Stimulated activated CD8-positive, alpha-beta memory T cell treated with anti-CD3 and anti-CD28 coated beads, Interleukin-12 subunit alpha, Interleukin-12 subunit beta, amount 100 ng/mL, for 24 hours (primary cell): ENCODE measurements around the gene FOSL2.

ENCODE experiments used
- DNase-seq: peaks from one replicate; pipeline ENCODE4 v3.0.0-alpha.2; 2020; ENCODE audit errors: extremely low read depth

FOSL2 gene

DNA sequence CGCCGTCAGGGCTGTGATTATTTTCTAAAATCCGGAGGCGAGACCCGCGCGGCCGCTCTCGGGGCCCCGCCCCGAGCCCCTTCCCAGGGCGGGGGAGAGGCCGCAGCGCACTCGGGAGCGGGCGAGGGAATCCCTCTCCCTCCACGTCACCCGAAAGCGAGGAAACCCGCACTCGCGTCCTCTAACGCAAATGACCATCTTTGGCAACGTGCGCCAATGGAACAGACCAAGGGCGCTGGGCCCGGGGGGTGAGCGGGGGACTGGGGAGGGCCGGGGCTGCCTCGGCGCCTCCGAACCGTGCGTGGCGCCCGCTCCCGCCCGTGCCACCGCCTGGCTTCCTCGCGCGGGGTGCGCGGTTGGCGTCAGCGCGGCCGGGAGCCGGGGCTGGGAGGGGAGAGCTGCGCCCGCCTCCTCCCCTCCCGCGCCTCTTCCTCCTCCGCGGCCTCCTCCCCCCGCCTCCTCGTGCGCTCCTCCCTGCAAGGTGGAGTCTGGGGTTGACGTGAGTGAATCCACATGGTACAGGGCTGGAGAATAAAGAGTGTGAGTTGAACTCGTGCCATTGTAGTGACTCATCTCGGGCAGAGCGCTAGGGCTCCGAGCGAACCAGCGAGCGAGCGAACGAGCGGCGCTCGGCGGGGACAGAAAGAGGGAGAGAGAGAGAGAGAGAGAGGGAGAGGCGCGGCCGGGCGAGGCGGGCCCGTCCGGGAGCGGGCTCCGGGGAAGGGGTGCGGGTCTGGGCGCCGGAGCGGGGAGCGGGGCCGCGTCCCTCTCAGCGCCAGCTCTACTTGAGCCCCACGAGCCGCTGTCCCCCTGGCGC lies at the start of gene FOSL2:
FOSL2 (plus strand) TSS at position 562 of the 817 bp plus-strand sequence. CDS start 863 bp downstream, outside the sequence.
- no peak for DNase-seq

GRCh38 chr2:28343184-28343942 lies 49.3 kb upstream of the FOSL2 start:
- no peak for DNase-seq

DNA sequence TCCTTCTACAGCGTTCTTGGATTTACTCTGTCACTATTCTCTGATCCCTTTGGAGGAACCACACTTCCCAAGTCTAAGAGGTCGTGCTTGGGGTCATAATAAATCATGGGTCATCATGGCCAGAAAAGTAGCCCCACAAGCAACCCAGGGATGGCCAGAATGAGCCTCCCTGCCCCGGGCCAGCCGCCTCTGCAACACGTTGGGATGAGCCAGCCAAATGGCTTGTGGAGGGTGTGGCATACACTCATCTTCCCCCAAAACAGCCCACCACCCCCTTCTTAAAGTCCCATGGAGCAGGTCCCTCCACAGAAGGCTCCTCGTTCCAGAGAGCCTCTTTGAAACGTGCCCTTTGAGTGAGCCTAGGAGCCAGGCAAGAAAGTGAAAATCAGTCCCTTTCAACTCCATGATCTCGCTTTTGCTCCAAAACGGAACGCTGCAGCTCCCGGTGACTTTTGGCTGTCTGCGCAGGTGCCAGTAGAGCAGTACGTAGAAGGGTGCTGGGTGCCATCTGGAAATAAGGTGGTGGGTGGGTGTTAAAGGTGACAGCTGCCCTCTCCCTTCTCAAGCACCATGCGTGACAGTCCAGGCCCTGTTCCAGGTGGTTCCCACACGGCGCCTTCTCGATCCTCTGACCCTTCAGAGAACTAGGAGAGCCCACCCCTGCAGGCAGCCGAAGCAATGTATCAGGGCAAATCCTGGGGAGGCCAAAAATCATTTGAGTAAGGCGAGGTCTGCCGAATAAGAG lies 48.5 kb upstream of the FOSL2 start:
- DNase-seq = no peak

DNA sequence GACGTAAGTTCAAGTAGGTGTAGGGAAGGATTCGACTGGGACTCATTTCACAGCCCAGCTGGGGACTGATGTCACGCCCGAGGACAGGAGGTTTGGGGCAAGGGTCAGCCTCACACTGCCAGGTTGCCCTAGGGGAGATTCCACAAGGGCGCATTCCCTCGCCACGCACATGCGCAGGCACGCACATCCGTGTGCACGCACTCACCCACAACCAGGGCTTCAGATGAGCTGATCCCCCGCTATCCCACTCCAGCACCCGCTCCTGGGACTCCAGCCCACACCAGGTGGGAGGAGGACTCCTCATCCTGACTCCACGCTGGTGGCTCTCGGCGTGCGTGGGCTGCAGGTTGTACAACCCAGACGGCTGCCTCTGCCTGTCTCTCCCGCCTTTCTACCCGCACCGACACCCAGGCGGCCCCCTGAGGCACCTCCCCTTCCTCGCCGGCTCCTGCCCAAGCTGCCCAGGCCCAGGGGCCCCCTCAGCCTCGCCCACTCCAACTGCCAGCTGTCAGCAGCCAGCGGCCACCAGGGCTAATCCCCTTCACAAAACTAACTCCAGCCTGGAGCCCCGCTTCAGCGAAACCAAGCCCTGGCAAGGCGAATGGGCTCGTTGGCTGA lies 47.8 kb upstream of the FOSL2 start:
- DNase-seq = no peak

- DNase-seq = no peak
These were observed 47.0 kb upstream of the FOSL2 start for GRCh38 chr2:28345619-28346018.

DNA sequence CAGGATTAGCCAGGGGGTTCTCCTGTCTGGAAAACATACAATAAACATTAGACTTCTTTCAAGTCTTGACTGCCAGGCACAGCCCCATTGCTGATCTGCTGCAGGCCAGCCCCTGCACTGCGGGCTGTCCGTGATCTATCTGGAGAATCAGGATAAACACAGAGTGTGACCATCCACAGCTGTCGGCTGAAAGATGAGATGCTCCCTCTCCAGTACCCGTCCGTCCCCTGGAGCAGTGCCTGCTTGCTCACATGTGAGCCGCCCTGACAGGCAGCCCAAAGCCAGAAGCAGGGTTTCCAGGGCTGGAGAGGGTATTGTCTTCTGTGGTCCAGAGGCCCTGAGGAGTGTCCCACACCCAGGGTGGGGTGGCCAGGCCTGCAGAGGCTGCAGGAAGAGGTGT lies 46.1 kb upstream of the FOSL2 start:
- no peak for DNase-seq

DNA sequence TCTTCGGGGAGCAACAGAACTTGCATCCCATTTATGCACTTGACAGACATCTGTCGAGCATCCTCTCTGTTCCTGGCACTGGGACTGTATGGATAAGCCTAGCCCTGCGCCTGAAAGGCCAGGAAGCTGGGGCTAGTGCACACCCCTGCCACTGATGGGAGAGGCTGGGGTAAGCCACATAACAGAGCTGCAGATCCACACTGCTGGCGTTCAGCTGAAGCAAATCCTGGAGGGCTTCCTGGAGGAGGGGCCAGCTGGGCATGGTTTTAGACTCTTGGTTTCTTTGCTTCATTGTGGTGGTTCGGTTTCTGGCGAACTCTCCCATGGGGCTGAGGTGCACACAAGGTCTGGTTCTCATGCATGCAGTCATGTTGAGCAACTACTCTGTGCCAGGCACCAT lies 45.5 kb upstream of the FOSL2 start:
- DNase-seq = no peak

DNA sequence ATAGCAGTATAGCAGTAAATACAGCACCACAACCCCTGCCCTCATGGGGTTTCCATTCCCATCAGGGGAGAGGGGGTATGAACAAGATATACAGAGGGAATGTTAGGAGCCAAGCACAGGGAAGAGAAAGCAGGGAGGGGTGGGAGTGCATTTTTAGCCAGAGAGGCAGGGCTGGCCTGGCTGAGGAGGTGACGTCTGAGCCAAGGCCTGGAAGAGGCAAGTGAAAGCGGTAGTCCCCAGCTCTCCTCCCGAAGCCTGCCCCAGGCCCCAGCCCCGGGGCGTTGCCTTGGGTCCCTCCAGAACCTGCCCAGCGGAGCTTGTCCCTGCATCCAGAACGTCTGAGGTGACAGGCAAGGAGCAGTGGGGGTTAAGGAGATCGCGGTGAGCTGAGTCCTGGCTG lies 45.1 kb upstream of the FOSL2 start:
- DNase-seq = no peak

- no peak for DNase-seq
These were observed 44.5 kb upstream of the FOSL2 start for GRCh38 chr2:28348149-28348567.

DNA sequence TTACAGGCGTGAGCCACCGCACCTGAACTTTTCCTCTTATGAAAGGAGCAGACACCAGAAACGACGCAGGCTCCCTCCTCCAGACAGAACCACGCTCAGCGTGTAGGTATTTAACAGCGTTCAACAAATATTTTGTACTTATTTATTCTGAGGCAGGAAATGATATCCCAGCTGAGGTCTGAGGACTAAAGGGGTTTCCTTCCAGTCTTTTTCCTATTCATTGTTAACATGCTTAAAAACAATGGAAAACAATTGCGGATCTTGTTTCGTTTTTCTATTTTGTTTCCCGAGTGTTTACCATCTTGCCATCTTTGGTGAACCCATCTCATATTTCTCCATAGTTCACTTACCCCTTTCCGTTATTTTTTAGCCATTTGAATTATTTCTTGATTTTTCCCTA lies 43.7 kb upstream of the FOSL2 start:
- no peak for DNase-seq

- no peak for DNase-seq
These were observed 43.0 kb upstream of the FOSL2 start for GRCh38 chr2:28349546-28350165.

GRCh38 chr2:28350196-28350595 lies 42.5 kb upstream of the FOSL2 start:
- no peak for DNase-seq

DNA sequence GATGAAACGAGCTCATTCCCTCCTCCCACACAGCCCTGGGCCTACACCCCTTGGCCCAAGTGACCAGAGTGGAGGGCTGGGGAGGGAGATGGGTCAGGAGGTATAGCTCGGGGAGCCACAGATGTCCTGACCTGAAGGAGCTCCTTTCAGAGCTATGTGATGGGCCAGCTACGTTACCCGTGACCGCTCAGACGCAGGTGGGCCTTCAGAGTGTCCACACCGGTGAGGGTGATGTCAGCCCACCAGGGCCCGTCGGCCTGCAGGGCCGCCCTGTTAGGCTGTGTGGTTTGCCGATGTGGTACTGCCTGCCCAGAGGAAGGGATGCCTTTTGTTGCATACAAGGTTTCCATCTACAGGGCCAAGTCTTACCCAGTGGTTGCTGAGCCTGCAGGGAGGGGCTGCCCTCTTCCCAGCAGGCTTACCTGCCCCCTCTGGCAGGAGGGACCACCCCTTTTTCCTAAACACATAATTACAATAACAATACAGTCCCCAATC lies 41.8 kb upstream of the FOSL2 start:
- DNase-seq = no peak

- no peak for DNase-seq
These were observed 41.0 kb upstream of the FOSL2 start for GRCh38 chr2:28351621-28352020.

DNA sequence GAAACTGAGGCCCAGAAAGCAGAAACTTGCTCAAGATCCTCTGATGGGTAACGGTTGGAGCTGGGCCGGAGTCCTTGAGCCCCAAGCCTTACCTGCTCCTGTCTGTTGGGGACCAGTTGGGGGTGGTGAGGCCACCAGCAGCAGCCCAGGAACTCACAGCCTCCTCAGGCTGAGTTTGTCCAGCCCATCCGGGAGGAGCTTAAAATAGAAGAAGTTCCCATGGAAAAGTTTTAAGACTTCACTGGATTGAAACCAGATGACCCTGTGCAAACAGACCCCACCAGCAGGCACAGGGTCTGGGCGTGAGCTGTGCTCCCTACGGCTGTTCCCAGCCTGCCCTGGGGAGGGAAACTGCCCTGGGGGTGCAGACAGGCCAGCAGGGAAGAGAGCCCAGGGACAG lies 40.6 kb upstream of the FOSL2 start:
- no peak for DNase-seq

DNA sequence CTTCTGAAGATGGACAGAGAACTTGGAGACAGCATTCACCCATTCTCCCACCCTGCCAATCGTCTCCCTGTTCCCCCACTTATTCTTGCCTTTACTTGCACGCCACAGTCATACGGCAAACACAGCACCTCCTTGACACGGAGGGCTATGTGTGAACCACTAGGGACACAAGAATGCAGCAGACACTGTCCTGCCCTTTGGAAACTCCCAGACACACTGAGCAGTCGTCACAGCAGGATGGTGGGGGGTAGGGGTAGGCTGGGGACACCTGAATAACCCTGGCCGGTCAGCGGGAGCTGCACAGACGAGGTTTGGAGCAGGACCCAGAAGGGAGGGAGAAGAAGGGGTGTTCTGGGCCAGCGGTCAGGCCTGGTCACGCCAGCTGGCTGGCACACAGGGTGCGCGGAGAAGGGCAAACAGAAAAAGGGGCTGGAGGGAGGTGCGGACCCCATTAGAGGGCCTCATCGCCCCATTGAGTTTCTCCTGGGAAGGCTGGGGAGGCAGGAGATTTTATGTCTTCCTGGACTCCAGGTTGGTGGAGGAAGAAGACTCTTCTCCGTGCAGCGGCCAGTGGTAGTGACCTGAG lies 40.0 kb upstream of the FOSL2 start:
- no peak for DNase-seq

GRCh38 chr2:28354920-28355520 lies 37.6 kb upstream of the FOSL2 start:
- no peak for DNase-seq

DNA sequence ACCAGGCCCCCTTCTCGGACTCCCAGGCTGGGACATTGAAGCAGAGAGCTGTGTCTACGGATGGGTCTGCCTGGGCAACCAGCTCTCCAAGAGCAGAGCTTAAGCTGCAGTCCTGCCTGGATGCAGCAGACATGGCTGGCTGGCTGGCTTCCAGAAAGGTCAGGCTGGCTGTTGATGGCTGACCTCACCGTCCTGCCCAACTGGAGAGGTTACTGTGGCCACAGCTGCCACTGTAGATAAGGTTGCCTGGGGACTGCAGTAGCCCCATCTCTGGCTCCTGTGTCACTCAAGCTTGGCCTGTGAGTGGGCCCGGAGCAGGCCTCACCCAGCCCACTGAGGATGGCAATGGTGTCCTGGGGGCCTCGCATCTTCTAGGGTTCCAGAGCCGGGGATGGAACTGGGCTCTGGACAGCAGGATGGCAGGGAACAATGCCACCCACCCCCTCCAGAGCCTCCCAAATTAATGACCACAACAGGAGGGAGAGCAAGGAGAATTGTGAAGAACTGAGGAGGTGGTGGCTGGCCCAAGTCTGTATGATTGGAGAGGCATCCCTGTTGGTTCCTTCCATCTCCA lies 37.0 kb upstream of the FOSL2 start:
- no peak for DNase-seq

DNA sequence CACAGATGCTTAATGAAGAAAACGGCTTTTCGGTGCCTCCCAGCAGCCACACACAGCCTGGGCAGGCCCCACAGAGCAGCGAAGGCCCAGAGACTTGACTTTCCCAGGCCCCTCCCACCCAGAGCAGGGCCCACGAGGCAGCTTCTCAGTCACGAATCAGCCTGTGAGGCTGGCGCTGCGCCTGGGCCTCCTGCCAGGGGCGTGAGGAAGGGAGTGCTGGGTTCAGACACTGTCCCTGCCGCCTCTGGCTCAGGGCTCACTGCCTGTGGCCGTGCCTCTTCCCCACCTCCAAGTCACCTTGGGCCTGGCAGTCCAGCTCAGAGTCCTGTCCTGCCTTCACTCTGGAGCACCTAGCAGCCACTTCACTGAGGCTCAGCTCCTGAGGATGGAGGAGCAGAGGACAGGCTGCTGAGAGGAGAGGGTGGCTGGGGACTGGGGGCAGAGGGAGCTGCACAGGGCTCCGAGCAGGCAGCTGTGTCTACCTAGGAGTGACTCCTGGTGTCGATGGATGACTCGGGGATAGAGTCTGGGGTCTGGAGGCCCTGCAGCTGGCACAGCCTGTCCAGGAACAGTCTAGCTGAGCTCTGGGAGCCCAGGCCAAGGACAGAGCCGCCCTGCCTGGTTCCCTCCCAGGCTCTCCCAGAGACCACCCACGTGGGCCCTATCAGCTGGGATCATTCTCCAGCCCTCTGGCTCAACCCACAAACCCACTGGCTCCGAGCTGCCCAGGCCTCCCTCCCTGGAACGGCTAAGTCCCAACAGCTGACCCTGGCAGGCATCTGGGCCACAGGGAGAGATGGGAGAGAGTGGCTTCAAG lies 36.4 kb upstream of the FOSL2 start:
- DNase-seq = no peak
